SK-N-SH (cell line): ENCODE measurements around the gene AGBL4.

Source experiments
- CTCF ChIP-seq: fragments of 200-600 bp; sonication (generic); IDR thresholded peaks from 2 replicates; pipeline ENCODE4 v1.6.1; 2017; ENCODE audit warnings: antibody characterized with exemption, mild to moderate bottlenecking, moderate library complexity
- FOXJ3 ChIP-seq: sonication (generic); formaldehyde crosslinking; IDR thresholded peaks from 2 replicates; pipeline ENCODE4 v1.5.1; 2020; ENCODE audit warnings: mild to moderate bottlenecking, missing genetic modification reagents
- MXI1 ChIP-seq: IDR thresholded peaks from 2 replicates; pipeline ENCODE4 v1.6.1; 2012; ENCODE audit warnings: mild to moderate bottlenecking, low read depth, low read length, improper control_type of control experiment
- POLR2AphosphoS5 ChIP-seq: IDR thresholded peaks from 2 replicates; pipeline ENCODE4 v1.6.1; 2012; ENCODE audit warnings: low read depth, low read length
- SIN3A ChIP-seq: IDR thresholded peaks from 2 replicates; pipeline ENCODE4 v1.6.1; 2012; ENCODE audit warnings: low read depth, mild to moderate bottlenecking, low read length, moderate library complexity, borderline replicate concordance
- TF ChIP-seq, protein P1 (sequence below): IDR thresholded peaks from 2 replicates; pipeline ENCODE4 v1.4.0; 2012; ENCODE audit warnings: low read depth, borderline replicate concordance

DNA sequence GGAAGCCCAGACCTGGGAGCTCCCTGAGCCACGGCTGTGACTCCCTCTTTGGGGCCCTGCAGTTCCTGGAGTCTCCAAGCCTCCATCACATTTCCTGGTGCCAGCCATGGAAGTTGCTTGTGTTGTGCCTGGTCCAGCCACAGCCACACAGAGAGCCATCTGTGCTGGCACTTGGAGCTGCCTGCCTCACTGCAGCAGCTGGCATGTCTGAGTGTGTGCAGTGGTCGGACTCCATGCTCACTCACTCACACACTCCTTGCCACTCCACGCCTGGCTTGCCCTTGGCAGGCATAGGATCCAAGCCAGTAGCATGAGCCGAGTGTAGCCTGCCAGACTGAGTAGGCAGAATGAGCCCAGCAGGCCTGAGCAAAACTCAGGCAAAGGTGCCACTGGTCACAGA, 730.7 kb downstream of the AGBL4 start:
- TF ChIP-seq MXI1: no peak
- TF ChIP-seq CTCF: no peak
- no peak for TF ChIP-seq SIN3A
- no peak for TF ChIP-seq FOXJ3 (CRISPR knock-in tag)
- TF ChIP-seq POLR2AphosphoS5: no peak
- TF ChIP-seq, protein P1, sequence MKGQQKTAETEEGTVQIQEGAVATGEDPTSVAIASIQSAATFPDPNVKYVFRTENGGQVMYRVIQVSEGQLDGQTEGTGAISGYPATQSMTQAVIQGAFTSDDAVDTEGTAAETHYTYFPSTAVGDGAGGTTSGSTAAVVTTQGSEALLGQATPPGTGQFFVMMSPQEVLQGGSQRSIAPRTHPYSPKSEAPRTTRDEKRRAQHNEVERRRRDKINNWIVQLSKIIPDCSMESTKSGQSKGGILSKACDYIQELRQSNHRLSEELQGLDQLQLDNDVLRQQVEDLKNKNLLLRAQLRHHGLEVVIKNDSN: no peak
